HG03342 (cell line): ENCODE data around the gene KDM3A.

Experiments
- ATAC-seq: cut with Tn5 transposase; IDR thresholded peaks from one replicate; pipeline ENCODE4 v1.9.1; 2021; ENCODE audit warnings: mild to moderate bottlenecking, moderate library complexity; ENCODE audit not compliant: unreplicated experiment

Gene KDM3A, protein sequence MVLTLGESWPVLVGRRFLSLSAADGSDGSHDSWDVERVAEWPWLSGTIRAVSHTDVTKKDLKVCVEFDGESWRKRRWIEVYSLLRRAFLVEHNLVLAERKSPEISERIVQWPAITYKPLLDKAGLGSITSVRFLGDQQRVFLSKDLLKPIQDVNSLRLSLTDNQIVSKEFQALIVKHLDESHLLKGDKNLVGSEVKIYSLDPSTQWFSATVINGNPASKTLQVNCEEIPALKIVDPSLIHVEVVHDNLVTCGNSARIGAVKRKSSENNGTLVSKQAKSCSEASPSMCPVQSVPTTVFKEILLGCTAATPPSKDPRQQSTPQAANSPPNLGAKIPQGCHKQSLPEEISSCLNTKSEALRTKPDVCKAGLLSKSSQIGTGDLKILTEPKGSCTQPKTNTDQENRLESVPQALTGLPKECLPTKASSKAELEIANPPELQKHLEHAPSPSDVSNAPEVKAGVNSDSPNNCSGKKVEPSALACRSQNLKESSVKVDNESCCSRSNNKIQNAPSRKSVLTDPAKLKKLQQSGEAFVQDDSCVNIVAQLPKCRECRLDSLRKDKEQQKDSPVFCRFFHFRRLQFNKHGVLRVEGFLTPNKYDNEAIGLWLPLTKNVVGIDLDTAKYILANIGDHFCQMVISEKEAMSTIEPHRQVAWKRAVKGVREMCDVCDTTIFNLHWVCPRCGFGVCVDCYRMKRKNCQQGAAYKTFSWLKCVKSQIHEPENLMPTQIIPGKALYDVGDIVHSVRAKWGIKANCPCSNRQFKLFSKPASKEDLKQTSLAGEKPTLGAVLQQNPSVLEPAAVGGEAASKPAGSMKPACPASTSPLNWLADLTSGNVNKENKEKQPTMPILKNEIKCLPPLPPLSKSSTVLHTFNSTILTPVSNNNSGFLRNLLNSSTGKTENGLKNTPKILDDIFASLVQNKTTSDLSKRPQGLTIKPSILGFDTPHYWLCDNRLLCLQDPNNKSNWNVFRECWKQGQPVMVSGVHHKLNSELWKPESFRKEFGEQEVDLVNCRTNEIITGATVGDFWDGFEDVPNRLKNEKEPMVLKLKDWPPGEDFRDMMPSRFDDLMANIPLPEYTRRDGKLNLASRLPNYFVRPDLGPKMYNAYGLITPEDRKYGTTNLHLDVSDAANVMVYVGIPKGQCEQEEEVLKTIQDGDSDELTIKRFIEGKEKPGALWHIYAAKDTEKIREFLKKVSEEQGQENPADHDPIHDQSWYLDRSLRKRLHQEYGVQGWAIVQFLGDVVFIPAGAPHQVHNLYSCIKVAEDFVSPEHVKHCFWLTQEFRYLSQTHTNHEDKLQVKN (N-terminal part only)

DNA sequence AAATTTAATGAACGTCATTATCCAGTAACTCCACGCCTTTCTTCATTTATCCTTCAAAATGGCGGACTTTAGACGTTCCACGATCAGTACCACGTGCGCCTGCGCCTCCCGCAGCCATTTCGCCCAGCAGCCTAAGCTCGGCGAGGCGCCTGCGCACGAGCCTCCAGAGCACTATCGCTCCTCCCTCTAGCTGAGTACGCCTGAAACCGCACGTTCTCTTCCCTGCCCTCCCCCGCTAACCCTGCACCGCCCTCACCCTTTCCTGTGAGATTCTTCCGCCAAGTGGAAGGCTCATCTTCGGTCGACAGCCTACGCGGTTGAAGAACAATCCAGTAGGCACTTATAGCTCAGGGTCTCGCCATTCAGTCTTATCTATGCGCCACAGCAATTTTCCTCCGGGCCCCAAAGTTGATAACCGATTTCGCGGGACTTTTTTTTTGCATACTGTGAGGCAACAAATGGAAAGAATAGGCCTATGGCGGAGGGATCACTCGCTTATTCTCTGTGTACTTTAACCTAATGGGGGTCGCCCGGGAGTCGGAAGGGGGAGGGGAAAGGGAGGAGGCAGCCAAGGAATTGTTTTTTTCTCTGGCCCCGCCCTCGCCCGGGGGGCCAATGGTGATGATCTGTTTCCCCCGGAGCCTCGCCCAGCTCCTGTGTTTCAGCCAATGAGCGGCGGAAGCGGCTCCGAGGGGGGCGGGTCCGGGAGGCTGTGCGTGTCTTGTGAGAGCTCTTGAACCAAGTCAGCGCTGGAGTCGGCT is at the start of gene KDM3A:
Gene KDM3A (plus strand): TSS at position 741 of the 761 bp plus-strand sequence. CDS start 677 bp downstream, outside the sequence.
- ATAC-seq: peak; percentile 78

DNA sequence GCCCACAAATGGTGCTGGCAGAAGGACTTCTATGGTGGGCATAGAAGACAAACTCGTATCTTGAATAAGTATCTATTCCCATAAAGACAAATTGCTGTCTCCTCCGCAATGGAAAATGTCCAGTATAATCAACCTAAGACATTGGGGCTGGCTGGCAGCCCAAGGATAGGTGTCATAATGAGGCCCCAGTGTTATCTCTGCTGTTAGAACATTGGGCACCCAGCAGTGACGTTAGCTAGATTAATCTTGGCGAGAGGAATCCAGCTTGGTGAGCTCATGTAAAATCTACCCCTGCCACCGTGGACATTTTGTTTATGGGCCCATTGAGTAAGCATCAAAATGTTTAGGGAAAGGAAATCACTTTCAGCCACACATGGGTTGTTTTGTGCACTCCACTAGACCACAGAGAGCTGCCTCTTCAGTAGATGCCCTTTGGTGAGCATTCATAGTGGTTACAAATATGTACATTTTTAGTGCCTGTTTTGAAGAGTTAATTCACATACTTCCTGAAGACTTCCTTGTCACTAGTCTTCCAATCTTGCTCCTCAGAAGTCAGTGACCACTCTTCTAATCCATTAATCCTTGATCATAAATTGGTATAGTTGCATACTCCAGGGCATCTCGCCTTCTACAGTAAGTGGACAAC is 48.2 kb upstream of the KDM3A start:
- ATAC-seq: no peak

DNA sequence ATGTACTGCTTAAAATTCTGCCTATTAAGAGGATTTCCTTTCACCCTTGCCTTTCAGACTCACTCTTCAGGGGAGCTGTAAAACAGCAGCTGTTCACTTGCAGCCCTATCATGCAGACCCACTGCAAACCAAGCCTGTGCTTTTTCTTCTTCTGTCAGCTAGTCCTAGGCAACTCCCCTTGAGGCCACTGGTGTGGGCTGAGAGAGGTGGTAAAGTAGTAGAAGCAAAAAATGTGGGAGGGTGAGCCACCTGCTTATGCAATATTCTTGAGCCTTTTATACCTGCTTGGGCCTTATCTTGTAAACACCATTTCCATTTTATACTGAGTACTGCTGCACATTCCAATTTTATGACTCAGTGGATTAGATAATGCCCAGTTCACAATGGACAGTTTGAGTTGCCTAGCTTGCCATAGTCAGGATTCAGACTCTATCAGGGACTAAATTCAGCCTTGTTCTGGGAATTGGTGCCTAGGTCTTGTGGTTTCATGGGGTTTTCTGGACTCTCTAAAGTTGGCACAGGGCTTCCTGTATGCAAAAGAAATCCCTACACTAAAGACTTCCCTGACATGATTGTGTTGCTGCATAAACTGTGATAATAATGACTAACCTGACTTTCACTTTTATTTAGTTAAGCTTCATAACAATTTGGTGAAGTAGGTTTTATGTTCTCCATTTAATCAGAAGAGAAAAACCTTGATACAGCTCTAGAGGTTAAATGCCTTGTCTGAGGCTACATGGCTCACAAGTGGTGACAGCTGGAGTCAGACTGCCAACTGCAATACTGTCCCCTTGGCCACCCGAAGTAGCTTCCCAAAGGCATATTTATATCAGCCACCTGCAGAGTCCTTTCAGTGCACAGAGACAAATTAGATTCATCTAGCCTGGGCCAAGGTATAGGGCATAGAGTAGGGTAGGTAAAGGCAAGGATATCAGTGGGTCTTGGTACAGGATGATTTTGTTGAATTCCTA is 47.4 kb upstream of the KDM3A start:
- no peak for ATAC-seq

DNA sequence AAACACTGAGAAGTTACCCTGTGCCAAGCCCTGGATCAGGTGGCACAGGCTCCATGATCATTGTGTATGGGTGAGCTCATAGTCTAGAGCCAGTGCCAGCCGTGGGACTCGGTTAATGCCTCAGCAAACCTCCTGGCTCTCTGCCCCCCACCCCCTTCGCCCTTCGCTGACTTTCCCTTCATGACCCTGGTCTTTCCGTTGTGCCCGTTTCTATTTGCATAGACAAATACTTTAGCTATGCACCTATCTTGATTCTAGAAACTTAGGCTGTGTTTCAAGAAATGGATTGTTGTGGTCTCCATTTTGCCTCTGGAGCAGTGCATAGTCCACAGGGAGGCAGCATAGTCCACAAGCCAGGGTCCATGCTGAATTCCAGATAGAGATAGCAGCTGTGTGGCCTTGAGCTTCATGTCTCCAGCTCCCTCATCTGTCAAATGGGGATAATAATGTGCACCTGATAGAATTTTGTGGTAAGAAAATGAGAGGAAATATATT is 44.8 kb upstream of the KDM3A start:
- ATAC-seq: no peak

DNA sequence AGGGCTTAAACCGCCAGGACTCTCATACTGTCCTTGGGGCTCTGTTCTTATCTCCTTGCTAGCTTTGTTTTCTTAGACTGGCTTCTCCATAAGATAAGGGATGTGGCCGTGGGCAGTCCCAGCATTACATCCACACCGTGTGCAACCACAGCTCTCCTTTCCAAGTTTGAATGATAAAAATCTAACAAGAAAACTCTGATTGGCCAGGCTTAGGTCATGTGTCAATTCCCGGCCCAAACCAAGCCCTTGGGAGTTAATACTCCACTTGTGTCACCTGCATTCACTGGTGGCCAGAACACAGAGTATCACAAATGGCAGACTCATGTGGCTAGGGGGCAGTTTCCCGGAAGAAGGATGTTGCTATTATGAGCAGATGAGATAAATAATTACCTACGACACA is 43.2 kb upstream of the KDM3A start:
- ATAC-seq: no peak

DNA sequence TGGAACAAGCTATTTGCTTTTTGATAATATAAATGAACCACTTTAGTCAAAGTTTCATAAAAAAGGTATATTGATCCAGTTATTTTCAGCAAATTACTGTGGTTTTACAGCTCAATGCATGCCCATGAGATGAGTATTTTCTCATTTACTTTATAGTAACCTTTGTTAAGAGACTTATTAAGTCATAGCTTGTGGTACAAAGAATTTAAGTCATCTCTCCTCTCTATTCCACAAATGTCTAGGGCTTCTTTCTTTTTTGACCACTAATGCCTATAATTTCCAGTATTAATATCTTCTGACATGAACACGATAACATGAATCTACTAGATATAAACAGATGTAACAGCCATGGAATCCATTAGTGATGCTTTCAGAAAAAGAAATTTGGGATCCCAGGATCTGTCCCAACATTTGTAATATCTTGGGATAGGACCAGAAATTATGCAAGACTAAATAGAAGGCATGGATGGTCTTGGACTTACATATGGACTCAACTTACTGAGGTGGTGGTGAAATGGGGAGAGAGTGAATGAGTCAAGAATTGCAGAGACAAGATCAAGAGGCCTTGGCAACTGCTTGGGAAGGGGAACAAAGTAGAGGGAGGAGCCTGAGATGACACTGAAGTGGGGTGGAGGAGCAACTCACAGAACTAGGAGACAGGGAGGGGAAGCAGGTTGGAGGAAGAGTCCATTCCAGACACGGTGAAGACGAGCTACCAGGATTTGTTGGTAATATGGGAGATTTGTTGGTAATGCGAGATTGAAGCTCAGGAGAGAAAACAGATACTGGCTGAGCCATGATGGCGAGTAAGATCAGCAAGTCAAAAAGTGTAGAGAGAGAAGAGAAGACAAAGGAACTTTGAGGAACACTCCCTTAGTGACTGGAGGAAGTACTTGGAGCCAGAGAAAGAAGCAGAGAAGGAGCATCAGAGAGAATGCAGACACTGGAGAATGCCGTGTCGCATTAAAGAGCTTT is 42.4 kb upstream of the KDM3A start:
- no peak for ATAC-seq

DNA sequence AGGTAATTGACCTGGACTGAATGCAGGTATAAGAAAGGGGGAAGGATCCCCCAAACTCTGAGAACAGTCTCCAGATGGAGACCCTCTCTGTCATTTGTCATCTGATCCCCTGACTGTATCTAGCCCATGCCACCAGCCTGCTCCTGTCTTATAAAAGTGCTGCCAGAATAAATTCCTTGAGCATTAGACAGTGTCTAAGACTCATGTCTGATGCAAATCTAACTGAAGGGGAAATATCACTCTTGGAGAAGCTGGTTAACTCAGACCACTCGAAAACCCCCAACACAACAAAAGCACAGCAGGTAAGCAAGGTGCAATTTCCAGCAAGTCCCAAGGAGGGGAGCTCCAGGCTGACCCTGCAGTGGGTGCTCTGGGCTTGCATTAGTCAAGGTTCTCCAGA is 40.9 kb upstream of the KDM3A start:
- ATAC-seq: no peak

DNA sequence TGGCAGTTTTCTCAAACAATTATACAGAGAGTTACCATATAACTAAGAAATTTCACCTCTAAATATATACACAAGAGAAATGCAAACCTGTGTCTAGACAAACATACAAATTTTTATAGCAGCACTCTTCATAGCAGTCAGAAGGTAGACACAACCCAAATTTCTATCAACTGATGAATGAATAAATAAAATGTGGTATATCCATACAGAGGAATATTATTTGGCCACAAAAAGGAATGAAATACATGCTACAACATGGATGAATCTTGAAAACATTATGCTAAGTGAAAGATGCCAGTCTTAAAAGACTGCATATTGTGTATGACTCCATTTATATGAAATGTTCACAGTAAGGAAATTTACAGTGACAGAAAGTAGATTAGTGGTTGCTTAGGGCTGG is 30.6 kb upstream of the KDM3A start:
- no peak for ATAC-seq

DNA sequence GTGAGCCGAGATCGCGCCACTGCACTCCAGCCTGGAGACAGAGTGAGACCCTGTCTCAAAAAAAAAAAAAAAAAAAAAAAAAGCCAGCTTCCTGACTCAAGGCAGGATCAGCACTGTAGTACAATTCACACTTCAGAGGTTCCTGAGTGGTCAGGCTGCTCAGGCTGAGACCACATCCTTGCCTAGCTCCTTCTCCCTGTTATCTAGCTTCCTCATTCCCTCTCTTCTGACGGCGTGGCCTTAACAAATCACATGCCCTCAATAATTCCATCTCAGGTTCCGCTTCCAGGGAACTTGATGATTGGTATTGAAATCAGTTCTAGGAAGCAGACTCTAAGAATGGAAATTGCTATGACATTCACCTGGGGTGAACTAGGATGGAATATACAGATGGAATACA is 29.8 kb upstream of the KDM3A start:
- ATAC-seq: no peak

DNA sequence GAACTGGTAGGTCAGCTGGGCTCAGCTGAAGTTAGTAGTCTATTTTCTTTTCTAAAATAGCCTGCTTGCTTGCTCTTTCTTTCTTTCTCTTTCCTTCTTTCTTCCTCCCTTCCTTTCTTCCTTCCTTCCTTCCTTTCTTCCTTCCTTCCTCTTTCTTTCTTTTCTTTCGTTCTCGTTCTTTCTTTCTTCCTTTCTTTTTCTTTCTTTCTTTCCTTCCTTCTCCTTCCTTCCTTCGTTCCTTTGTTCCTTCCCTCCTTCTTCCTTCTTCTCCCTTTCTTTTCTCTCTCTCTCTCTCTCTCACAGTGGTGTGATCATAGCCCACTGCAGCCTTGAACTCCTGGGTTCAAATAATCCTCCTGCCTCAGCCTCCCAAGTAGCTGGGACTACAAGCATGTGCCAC is 29.2 kb upstream of the KDM3A start:
- ATAC-seq: no peak

DNA sequence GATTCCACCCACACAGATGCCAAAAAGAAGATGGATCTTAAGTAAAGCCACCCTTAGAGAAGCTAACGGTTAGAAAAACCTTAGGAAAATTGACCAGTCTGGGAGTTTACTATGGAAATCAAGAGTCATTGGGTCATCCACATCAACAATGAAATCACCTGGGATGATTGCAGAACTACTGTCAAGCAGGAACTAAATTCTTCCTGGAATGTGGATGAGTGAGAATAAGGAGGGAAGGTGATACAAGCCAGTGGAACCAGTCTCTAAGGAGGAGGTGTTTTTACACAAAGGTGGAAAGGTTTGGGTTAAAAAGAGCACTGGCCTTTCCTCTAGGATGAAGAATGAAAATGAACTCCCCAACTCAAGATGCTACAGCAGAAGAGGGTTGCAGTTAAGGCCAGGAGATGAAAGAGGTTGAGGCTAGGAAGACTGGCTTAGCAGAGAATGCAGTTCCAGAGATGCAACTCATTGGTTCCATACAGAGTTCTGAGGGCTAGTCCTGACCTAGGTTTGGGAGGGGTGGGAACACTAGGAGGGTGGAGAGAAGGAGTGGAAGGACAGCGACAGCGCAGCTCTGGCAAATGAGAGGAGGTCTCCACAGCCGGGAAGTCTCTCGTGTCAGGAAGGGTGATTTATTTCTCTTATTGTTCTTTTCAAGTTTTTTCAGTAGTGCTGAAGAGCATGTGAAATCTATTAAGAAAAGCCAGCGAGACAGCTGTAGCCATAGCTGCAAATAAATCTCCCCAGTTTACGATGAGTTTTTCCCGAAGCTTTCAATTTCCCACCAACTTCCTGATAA is 27.7 kb upstream of the KDM3A start:
- no peak for ATAC-seq

DNA sequence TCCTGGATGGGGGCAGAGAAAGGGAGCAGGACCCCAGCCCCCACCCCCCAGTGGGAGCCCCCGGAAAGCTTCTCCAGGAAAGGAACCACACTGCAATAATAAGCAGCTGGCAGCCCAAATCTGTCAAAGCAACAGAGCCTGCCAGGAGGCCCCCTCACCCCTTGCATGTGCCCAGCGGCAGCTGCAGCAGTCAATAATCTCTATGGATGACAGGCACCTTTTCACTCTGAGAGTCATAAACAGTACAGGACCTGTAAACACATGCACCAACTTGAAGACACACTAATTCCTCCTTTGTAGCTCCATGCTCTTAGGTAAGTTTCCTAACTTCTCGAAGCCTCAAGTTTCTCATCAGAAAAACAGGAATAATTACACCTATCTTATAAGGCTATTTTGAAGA is 26.2 kb upstream of the KDM3A start:
- ATAC-seq: no peak

DNA sequence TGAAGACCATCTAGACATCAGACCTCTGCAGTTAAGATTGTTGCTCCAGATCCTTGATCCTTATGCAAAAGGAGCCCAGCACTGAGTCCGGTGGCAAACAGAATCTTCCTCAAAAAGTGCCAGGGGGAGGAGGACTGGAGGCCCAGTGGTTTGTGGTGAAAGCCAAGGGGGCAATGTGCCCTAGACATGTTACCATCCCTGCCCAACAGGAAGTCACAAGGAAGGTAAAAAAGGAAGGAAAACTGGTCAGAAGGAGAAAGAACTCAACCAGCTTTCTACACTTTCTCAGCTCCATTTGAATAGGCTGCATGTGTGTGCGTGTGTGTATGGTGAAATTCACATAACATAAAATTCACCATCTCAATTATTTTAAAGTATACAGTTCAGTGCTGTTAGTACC is 25.0 kb upstream of the KDM3A start:
- ATAC-seq: no peak

DNA sequence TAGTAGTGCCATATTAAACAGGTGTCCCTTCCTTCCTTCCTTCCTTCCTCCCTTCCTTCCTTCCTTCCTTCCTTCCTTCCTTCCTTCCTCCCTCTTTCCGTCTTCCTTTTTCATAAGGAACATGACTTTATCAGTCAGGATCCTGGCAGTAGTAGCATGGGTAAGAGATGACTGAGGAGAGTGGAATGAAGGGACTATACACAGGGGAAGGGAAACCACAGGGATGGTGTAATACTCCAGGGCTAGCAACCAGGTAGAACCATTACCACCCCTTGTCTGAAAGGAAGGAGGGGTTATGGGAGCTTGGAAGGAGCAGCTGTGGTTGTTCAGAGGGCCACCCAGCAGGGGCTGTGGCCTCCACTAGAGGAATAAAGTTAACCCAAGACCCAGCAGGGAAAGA is 23.2 kb upstream of the KDM3A start:
- ATAC-seq: no peak

DNA sequence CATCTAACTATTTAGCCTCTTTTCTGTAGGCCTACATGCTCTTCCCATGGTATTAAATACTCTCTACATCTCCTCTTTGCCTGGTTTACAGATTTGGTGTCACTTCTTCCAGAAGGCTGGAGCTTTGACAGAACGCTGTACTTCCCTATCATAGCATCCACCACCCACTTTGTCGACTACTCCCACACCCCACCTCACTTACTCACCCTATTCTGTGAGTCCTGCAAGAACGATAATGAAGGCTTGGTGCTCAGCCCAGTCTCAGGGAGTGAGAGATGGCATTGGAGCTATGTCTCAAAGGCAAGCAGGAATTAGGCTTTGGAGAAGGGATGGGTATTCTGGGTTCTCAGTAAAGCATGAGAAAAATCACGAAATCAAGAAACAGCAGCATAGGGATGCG is 20.3 kb upstream of the KDM3A start:
- ATAC-seq: no peak

DNA sequence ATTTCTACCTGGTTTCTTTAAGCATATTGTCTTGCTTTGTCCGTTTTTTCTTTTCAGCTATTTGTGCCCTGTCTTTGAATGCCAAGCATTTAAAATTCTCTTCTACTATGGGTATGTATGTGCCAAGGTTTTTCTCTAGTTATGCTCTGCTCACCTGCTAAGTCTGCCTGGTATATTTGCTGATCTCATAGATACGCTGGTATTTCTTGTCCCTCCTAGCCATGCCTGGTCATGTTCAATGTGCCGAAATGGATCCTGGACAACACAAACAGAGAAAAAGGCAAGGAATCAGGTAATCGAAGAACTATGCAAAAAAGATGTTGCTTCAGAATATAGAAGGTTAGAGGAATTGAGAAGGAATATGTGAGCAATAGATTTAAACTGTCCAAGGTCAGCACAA is 14.9 kb upstream of the KDM3A start:
- ATAC-seq: no peak

DNA sequence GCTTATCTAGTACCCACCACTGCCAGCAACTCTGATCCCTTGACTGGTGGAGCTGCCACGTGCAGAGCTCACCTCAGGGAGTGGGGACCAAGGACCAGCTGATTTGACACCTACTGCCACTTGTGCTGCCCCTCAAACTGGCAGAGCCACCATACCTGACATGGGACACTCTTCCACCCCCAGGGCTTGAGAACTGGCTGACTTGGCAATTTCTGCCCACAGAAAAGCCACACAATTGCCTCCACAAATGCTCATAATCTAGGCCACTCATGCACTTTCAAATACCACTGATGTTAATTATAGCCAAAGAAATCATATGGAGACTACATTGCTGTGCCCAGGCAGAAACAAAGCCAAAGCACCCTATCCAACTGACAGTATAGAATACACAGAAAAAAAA is 11.8 kb upstream of the KDM3A start:
- ATAC-seq: no peak
